Panc1 (cell line): ENCODE data around the gene NDUFAF8. TPM values are rescaled to one million over a fixed set of nuclear protein-coding genes. Genes with fewer than 3 reads are reported as not detected.

ENCODE experiments used
- ATAC-seq: fragments of 200-7000 bp; cut with Tn5 transposase; 2 replicates; pipeline ENCODE4 v1.9.1; 2020; ENCODE audit warnings: mild to moderate bottlenecking, moderate library complexity
- BruUV-seq: library from RNA; stranded (reverse); fragments of 400-500 nt; replicated peaks from 2 replicates; lab custom pipeline; 2021; lab: Mats Ljungman, UMichigan
- CTCF ChIA-PET: fragments of 300-600 bp; sonication (Branson Sonifier 250); formaldehyde crosslinking; loops from one replicate; lab custom pipeline; 2022; ENCODE audit warnings: antibody characterized with exemption; lab: Charles Lee
- POLR2A ChIA-PET: fragments of 300-600 bp; sonication (Branson Sonifier 250); formaldehyde crosslinking; loops from one replicate; lab custom pipeline; 2022; ENCODE audit warnings: antibody characterized with exemption; lab: Charles Lee
- DNase-seq: peaks from one replicate; pipeline ENCODE4 v3.0.0-alpha.2; 2010; ENCODE audit warnings: low read depth, low spot score
- H3K27ac ChIP-seq: 2 replicates; pipeline ENCODE4 v1.5.1; 2011; ENCODE audit warnings: mild to moderate bottlenecking, low read length, inconsistent platforms
- H3K27me3 ChIP-seq: fragments of 200-500 bp; sonication (Bioruptor generic); 2 replicates; pipeline ENCODE4 v1.6.0; 2014; ENCODE audit warnings: low read length, inconsistent platforms; ENCODE audit not compliant: control insufficient read depth, insufficient read depth
- H3K36me3 ChIP-seq: fragments of 200-500 bp; sonication (Bioruptor generic); 2 replicates; pipeline ENCODE4 v1.5.1; 2014; ENCODE audit warnings: inconsistent platforms, mild to moderate bottlenecking, low read length, moderate library complexity; ENCODE audit not compliant: control insufficient read depth, insufficient read depth
- H3K4me1 ChIP-seq: 2 replicates; pipeline ENCODE4 v1.5.1; 2011; ENCODE audit warnings: inconsistent platforms, mild to moderate bottlenecking, low read length, moderate library complexity; ENCODE audit not compliant: control insufficient read depth, insufficient read depth
- H3K4me3 ChIP-seq, 2 experiments: 2 replicates each; pipeline ENCODE4 v1.5.1; 2011 to 2012; ENCODE audit warnings: low read depth in 2 of 2, low read length in 2 of 2, mild to moderate bottlenecking in 2 of 2, inconsistent platforms in 1 of 2, moderate library complexity in 1 of 2
- H3K9me3 ChIP-seq: fragments of 200-500 bp; sonication (Bioruptor generic); 2 replicates; pipeline ENCODE4 v1.5.1; 2014; ENCODE audit warnings: low read depth, mild to moderate bottlenecking, inconsistent platforms, low read length, moderate library complexity; ENCODE audit not compliant: control insufficient read depth, insufficient read depth
- CTCF ChIP-seq: fragments of 450-650 bp; IDR thresholded peaks from 2 replicates; pipeline ENCODE4 v1.5.1; 2017; ENCODE audit warnings: mild to moderate bottlenecking
- POLR2AphosphoS5 ChIP-seq: IDR thresholded peaks from 2 replicates; pipeline ENCODE4 v1.6.1; 2012; ENCODE audit warnings: mild to moderate bottlenecking, low read depth, low read length, moderate library complexity
- REST ChIP-seq, 2 experiments: IDR thresholded peaks; 2 replicates each; pipeline ENCODE4 v1.6.1; 2011 to 2012; ENCODE audit warnings: low read depth in 2 of 2, control low read depth in 1 of 2, low read length in 1 of 2, mild to moderate bottlenecking in 1 of 2, moderate library complexity in 1 of 2; ENCODE audit not compliant: insufficient read depth in 1 of 2
- SIN3A ChIP-seq: IDR thresholded peaks from 2 replicates; pipeline ENCODE4 v1.6.1; 2012; ENCODE audit warnings: low read depth, mild to moderate bottlenecking, low read length, moderate library complexity, borderline replicate concordance; ENCODE audit not compliant: insufficient read depth
- TCF7L2 ChIP-seq: IDR thresholded peaks from 2 replicates; pipeline ENCODE4 v1.6.1; 2011; ENCODE audit warnings: mild to moderate bottlenecking, low read depth, low read length, inconsistent platforms
- in situ Hi-C: cut with HindIII; loops from 2 replicates; pipeline ENCODE4 v1.10.0; 2016; ENCODE audit warnings: low sequenced_read_pairs, low pct_unique_long_range_greater_than_20kb
- intact Hi-C: fragments of 100-400 bp; cut with micrococcal nuclease; formaldehyde crosslinking; loops from one replicate; pipeline ENCODE4 v1.10.0; 2022; ENCODE audit not compliant: unreplicated experiment
- total RNA-seq: library from RNA; stranded (reverse); gene quantifications from one replicate; pipeline ENCODE4 v1.2.1, GENCODE V29; 2021; ENCODE audit not compliant: unreplicated experiment

Gene NDUFAF8
- total RNA-seq, 1 experiment from 2014 or later = 75.8 TPM

GRCh38 chr17:81252987-81253329 lies 13.8 kb downstream of the NDUFAF8 start:
- CTCF ChIA-PET = interaction anchor here (0.5 to 1.1 kb wide), 2 partner anchors 15 to 232 kb away, joined by 3 to 6 read pairs; no protein-coding TSS in a partner anchor
- POLR2A ChIA-PET = no interaction called here
- Histone ChIP-seq H3K4me3 (no peak overlapping the region), H3K36me3 (peaks cover 3% of the 10 kb centered on the region; the same call in 1 of the 2 replicates), H3K4me1 (peaks cover 3% of the 10 kb centered on the region), H3K9me3 (no peaks in the 10 kb centered on the region), H3K27me3 (no peaks in the 10 kb centered on the region), H3K27ac (no peak overlapping the region)
- no peak for DNase-seq
- in situ Hi-C loops (no loop called here), intact Hi-C loops (loop anchor here (10.0 kb wide), 1 partner anchor 232 kb away; no protein-coding TSS in a partner anchor)
- ATAC-seq = no peak
- TSS peak; percentile 51 for BruUV-seq
- TF ChIP-seq CTCF (no peak), REST (IDR thresholded peaks at IDR 0.05; ENCODE audit: insufficient read depth in 1 of 2, low read depth in 2 of 2, low read length in 1 of 2) (no peak), POLR2AphosphoS5 (no peak), SIN3A (no peak), TCF7L2 (no peak)

- H3K27me3 ChIP-seq = no peaks in the 10 kb centered on the region
- no peak overlapping the region for H3K4me3 ChIP-seq
- H3K27ac ChIP-seq = no peak overlapping the region
- BruUV-seq = no TSS peak
- peak; percentile 15 for DNase-seq
- H3K36me3 ChIP-seq = peaks cover 3% of the 10 kb centered on the region; the same call in 1 of the 2 replicates
- TF ChIP-seq TCF7L2 (no peak), CTCF (peak; percentile 89)
- in situ Hi-C loops (no loop called here), intact Hi-C loops (loop anchor here (10.0 kb wide), 1 partner anchor 231 kb away; no protein-coding TSS in a partner anchor)
- CTCF ChIA-PET = interaction anchor here (0.5 to 1.1 kb wide), 2 partner anchors 14 to 231 kb away, joined by 3 to 6 read pairs; no protein-coding TSS in a partner anchor
- peak; percentile 50; the same call in 1 of the 2 replicates for ATAC-seq
- POLR2A ChIA-PET = no interaction called here
- H3K4me1 ChIP-seq = peaks cover 3% of the 10 kb centered on the region
- no peaks in the 10 kb centered on the region for H3K9me3 ChIP-seq
These were observed 14.4 kb downstream of the NDUFAF8 start for GRCh38 chr17:81253358-81254131.
